ENCODE results near the gene KDM2B. TPM values are rescaled to one million over a fixed set of nuclear protein-coding genes. Genes with fewer than 3 reads are reported as not detected.

The KDM2B gene
- polyA plus RNA-seq, 1 of the 3 experiments (the other 2 are of a cell fraction): 11.5 TPM

- peak overlapping the region in 1 of 2 experiments; percentile 25; a peak in 2 of 4 replicates for H3K27ac ChIP-seq (ENCODE audit: low read depth in 2 of 2, low read length in 1 of 2)
- CTCF ChIA-PET: interaction anchor here (1.0 to 1.9 kb wide), 5 partner anchors 9 to 326 kb away, joined by 3 to 8 read pairs (median 5); partner anchors contain the start of gene RHOF
- no peaks in the 10 kb centered on the region for H3K9me2 ChIP-seq
- H3K4me2 ChIP-seq: peak overlapping the region; percentile 79
- H3K4me1 ChIP-seq (ENCODE audit: control insufficient read depth in 1 of 2, insufficient read depth in 2 of 2, low read depth in 1 of 2, low read length in 1 of 2): peaks cover 0 to 14% of the 10 kb centered on the region in 2 experiments; a peak in 1 of 4 replicates
- peak overlapping the region; percentile 58 to 59 for H3K4me3 ChIP-seq (ENCODE audit: low read depth in 2 of 2, low read length in 1 of 2)
- H4K20me1 ChIP-seq (ENCODE audit: insufficient read depth): peaks cover 19% of the 10 kb centered on the region
- H3K9me3 ChIP-seq: no peaks in the 10 kb centered on the region
- no peak for DNase-seq
- H3F3A ChIP-seq (replicated peaks; ENCODE audit: insufficient read depth): peaks cover 11% of the 10 kb centered on the region
- no peak for TF ChIP-seq USF1 (IDR thresholded peaks at IDR 0.05; ENCODE audit: borderline replicate concordance, low read depth)
- no peak for TF ChIP-seq ZBTB33 (IDR thresholded peaks at IDR 0.05; ENCODE audit: borderline replicate concordance, low read depth)
- no peak for TF ChIP-seq RAD21 (IDR thresholded peaks at IDR 0.05; ENCODE audit: low read length)
- TF ChIP-seq USF2 (IDR thresholded peaks at IDR 0.05; ENCODE audit: borderline replicate concordance, low read depth, low read length): no peak
- TF ChIP-seq FOXM1 (IDR thresholded peaks at IDR 0.05; ENCODE audit: low read depth): no peak
- peak; percentile 87; the same call in 1 of the 2 replicates for TF ChIP-seq MXI1 (IDR thresholded peaks at IDR 0.05; ENCODE audit: low read depth, low read length)
- no peak for TF ChIP-seq YY1 (IDR thresholded peaks at IDR 0.05; ENCODE audit: low read depth)
- TF ChIP-seq EZH2phosphoT487 (IDR thresholded peaks at IDR 0.05; ENCODE audit: borderline replicate concordance, low read depth): no peak
- POLR2A ChIA-PET: interaction anchor here (0.5 to 0.8 kb wide), 2 partner anchors 14 to 185 kb away, joined by 3 to 7 read pairs; no protein-coding TSS in a partner anchor
- H2AFZ ChIP-seq (ENCODE audit: low read depth): no peak overlapping the region; the same call in 1 of the 2 replicates
- H3K27me3 ChIP-seq (ENCODE audit: insufficient read depth): no peaks in the 10 kb centered on the region
- WGBS (ENCODE audit: low lambda C conversion rate): 93% methylated on average over 4 of the region's 48 CpGs
- H3K9ac ChIP-seq: peak overlapping the region; percentile 43; the same call in 1 of the 2 replicates
- peaks cover 36% of the 10 kb centered on the region for H3K79me2 ChIP-seq (ENCODE audit: insufficient read depth)
- no peaks in the 10 kb centered on the region for H3K36me3 ChIP-seq (replicated peaks in 1 of 2; ENCODE audit: control insufficient read depth in 1 of 2, insufficient read depth in 2 of 2, low read length in 1 of 2)
Measured at GRCh38 chr12:121467638-121468498, 113.0 kb downstream of the KDM2B start.

All from SK-N-SH (cell line).